ENCODE measurements around the gene ACTR3C.
"Not testable (repeated sequence)": the region's sequence is repeated elsewhere in the genome, so short reads cannot be mapped to it uniquely, and the experiment has no call there.

DNA sequence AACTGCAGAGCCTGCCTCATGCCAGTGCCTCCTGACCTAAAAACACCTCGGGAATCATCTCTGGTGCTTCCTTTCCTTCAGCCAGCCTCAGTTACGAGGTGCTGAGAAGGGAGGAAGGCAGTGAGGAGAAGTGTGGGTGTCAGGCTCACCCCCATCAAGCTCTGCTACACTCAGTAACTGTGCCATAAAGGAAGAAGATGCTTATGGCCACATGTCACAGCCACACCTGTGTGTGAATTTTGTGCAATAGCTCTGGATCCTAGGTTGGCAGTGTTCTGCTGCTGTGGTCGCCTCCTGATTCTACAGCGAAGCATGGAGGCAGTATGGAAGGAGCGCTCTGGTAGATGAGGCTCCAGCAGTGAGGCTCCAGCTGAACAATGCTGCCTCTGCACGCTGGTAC is 34.5 kb downstream of the ACTR3C start:
- TF ChIP-seq POLR2A (IDR thresholded peaks at IDR 0.05), result not testable (repeated sequence)
- TF ChIP-seq, protein P1, sequence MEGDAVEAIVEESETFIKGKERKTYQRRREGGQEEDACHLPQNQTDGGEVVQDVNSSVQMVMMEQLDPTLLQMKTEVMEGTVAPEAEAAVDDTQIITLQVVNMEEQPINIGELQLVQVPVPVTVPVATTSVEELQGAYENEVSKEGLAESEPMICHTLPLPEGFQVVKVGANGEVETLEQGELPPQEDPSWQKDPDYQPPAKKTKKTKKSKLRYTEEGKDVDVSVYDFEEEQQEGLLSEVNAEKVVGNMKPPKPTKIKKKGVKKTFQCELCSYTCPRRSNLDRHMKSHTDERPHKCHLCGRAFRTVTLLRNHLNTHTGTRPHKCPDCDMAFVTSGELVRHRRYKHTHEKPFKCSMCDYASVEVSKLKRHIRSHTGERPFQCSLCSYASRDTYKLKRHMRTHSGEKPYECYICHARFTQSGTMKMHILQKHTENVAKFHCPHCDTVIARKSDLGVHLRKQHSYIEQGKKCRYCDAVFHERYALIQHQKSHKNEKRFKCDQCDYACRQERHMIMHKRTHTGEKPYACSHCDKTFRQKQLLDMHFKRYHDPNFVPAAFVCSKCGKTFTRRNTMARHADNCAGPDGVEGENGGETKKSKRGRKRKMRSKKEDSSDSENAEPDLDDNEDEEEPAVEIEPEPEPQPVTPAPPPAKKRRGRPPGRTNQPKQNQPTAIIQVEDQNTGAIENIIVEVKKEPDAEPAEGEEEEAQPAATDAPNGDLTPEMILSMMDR (IDR thresholded peaks at IDR 0.05), result not testable (repeated sequence)
